WERI-Rb-1 (cell line): ENCODE data around the gene MILR1.
"Not testable (repeated sequence)": the region's sequence is repeated elsewhere in the genome, so short reads cannot be mapped to it uniquely, and the experiment has no call there.

Source experiments
- DNase-seq: peaks from one replicate; pipeline ENCODE4 v3.0.0-alpha.2; 2020
- H3K27ac ChIP-seq: fragments of 250-450 bp; sonication (Bioruptor Pico); 2 replicates; pipeline ENCODE4 v1.5.1; 2020; ENCODE audit warnings: mild to moderate bottlenecking, moderate library complexity
- H3K27me3 ChIP-seq: fragments of 250-450 bp; sonication (Bioruptor Pico); 2 replicates; pipeline ENCODE4 v1.5.1; 2021; ENCODE audit warnings: mild to moderate bottlenecking, low read depth, moderate library complexity; ENCODE audit not compliant: insufficient read depth, severe bottlenecking
- H3K36me3 ChIP-seq: fragments of 250-450 bp; sonication (Bioruptor Pico); 2 replicates; pipeline ENCODE4 v1.5.1; 2020; ENCODE audit warnings: mild to moderate bottlenecking, moderate library complexity
- H3K4me3 ChIP-seq: 2 replicates; pipeline ENCODE4 v1.5.1; 2011; ENCODE audit warnings: low read depth, mild to moderate bottlenecking, control low read depth, low read length
- H3K9me3 ChIP-seq: fragments of 250-450 bp; sonication (Bioruptor Pico); 2 replicates; pipeline ENCODE4 v1.5.1; 2021; ENCODE audit warnings: mild to moderate bottlenecking, moderate library complexity; ENCODE audit not compliant: severe bottlenecking
- TF ChIP-seq, protein P1 (sequence below): IDR thresholded peaks from 2 replicates; pipeline ENCODE4 v1.5.1; 2011; ENCODE audit warnings: low read depth, mild to moderate bottlenecking, control low read depth, inconsistent platforms, low read length

Gene MILR1

DNA sequence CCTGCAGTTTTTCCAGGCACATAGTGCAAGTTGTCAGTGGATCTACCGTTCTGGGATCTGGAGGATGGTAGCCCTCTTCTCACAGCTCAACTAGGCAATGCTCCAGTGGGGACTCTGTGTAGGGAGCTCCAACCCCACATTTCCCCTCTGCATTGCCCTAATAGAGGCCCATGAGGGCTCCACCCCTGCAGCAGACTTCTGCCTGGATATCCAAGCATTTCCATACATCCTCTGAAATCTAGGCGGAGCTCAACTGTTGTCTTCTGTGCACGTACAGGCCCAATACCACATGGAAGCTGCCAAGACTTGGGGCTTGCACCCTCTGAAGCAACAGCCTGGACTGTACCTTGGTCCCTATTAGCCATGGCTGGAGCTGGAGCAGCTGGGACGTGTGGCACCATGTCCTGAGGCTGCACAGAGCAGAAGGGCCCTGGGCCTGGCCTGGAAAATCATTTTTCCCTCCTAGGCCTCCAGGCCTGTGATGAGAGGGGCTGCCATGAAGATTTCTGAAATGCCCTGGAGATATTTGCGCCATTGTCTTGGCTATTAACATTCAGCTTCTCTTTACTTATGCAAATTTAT lies 10.9 kb upstream of the MILR1 start:
- no peaks in the 10 kb centered on the region for H3K27me3 ChIP-seq
- H3K36me3 ChIP-seq, result no peaks in the 10 kb centered on the region
- no peak overlapping the region for H3K27ac ChIP-seq
- TF ChIP-seq, protein P1, sequence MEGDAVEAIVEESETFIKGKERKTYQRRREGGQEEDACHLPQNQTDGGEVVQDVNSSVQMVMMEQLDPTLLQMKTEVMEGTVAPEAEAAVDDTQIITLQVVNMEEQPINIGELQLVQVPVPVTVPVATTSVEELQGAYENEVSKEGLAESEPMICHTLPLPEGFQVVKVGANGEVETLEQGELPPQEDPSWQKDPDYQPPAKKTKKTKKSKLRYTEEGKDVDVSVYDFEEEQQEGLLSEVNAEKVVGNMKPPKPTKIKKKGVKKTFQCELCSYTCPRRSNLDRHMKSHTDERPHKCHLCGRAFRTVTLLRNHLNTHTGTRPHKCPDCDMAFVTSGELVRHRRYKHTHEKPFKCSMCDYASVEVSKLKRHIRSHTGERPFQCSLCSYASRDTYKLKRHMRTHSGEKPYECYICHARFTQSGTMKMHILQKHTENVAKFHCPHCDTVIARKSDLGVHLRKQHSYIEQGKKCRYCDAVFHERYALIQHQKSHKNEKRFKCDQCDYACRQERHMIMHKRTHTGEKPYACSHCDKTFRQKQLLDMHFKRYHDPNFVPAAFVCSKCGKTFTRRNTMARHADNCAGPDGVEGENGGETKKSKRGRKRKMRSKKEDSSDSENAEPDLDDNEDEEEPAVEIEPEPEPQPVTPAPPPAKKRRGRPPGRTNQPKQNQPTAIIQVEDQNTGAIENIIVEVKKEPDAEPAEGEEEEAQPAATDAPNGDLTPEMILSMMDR, result no peak
- peaks cover 33% of the 10 kb centered on the region for H3K9me3 ChIP-seq
- no peak overlapping the region for H3K4me3 ChIP-seq
- no peak for DNase-seq

DNA sequence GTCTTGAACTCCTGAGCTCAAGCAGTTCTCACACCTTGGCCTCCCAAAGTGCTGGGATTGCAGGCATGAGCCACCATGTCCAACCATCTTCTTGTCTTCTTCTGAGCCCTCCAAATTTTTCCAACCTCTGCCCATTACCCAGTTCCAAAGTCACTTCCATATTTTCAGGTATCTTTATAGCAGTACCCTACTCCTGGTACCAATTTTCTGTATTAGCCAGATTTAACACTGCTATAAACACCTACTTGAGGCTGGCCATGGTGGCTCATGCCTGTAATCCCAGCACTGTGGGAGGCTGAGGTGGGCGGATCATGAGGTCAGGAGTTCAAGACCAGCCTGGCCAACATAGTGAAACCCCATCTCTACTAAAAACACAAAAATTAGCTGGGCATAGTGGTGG lies 9.4 kb upstream of the MILR1 start:
- not testable (repeated sequence) for DNase-seq, H3K27ac ChIP-seq, H3K4me3 ChIP-seq, H3K36me3 ChIP-seq, H3K27me3 ChIP-seq
- peaks cover 33% of the 10 kb centered on the region for H3K9me3 ChIP-seq

DNA sequence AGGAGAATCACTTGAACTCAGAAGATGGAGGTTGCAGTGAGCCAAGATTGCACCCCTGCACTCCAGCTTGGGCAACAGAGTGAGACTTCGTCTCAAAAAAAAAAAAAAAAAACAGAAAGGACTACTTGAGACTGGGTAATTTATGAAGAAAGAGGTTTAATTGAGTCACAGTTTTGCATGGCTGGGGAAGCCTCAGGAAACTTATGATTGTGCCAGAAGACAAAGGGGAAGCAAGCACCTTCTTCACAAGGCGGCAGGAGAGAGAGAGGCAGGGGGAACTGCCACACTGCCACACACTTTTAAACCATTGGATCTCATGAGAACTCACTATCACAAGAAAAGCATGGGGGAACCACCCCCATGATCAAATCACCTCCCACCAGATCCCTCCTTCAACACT lies 9.0 kb upstream of the MILR1 start:
- H3K27me3 ChIP-seq, result no peaks in the 10 kb centered on the region
- H3K36me3 ChIP-seq, result no peaks in the 10 kb centered on the region
- H3K9me3 ChIP-seq, result peaks cover 33% of the 10 kb centered on the region
- H3K4me3 ChIP-seq, result no peak overlapping the region
- TF ChIP-seq, protein P1, result no peak
- DNase-seq, result no peak
- H3K27ac ChIP-seq, result no peak overlapping the region

DNA sequence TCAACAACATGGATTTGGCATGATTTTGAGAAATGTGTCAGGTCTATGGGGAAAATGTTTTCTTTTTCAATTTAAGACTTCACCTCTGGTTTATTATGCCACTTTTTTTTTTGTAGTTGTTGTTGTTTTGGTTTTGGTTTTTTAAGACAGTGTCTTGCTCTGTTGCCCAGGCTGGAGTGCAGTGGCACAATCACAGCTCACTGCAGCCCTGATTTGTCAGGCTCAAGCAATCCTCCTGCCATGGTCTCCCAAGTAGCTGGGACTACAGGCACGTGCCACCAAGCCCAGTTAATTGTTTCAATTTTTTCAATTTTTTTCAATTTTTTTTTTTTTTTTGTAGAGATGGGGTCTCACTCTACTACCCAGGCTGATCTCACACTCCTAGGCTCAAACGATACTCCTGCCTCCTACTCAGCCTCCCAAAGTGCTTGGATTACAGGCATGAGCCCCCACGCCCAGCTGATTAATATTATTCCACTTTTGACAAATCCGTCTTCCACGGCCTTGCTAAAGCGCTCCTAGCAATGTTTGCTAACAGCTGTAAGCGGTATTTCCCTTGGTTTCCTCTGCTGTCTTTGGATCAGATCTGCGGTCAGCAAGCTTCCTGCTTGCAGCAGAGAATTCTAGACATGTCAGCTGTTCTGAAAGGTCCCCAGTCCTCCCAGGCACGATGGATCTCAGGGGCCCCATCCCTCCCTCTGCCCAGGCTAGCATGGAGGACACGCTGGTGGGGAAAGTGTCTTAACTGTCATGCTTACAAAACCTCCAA lies 7.0 kb upstream of the MILR1 start:
- H3K9me3 ChIP-seq, result peaks cover 27% of the 10 kb centered on the region
- TF ChIP-seq, protein P1, result no peak
- H3K4me3 ChIP-seq, result no peak overlapping the region
- no peak overlapping the region for H3K27ac ChIP-seq
- H3K27me3 ChIP-seq, result no peaks in the 10 kb centered on the region
- H3K36me3 ChIP-seq, result no peaks in the 10 kb centered on the region
- no peak for DNase-seq

DNA sequence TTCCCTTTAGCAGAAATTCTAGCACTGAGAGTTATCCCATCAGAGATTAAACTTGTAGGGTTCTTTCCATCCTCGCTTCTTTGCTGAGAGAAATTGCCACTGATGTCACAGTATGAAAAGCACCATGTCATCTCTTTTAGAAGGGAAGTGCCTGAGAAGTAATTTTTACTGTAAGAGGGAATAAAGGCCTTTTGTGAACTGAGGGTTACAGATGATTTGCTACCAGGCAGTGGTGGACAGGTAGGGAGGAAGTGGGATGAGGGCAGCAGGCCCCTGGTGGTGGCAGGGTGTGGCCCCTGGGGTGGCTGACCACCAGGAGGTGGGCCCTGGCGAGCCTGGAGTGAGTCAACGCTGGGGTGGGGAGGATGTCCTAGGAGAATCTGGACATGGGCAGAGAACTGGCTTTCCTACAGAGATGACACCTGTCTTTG lies 6.4 kb upstream of the MILR1 start:
- Histone ChIP-seq H3K36me3 (no peaks in the 10 kb centered on the region), H3K27ac (no peak overlapping the region), H3K27me3 (no peaks in the 10 kb centered on the region), H3K4me3 (no peak overlapping the region), H3K9me3 (peaks cover 21% of the 10 kb centered on the region)
- TF ChIP-seq, protein P1, result no peak
- DNase-seq, result no peak

DNA sequence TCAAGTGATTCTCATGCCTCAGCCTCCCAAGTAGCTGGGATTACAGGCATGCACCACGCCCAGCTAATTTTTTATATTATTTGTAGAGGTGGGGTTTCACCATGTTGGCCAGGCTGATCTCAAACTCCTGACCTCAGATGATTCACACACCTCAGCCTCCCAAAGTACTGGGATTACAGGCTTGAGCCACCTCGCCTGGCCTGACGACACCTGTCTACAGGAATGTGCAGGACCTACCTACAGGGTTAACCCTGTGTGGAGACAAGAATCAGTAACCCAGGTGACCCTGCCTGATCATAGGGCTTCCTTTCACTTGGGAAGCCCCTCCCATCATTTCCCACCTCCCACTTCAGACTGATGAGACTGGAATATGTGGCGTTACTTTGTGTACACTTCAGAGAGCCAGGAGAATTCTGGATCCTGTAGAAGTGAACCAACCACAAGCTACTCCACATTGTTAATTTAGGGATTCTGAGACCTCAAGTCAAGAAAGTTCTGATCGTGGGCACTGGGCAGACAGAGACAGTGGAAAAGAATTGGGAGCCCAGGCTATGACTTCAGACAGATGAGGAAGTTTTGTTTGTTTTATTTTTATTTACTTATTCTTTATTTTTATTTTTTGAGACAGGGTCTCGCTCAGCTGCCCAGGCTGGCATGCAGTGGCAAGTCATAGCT lies 5.7 kb upstream of the MILR1 start:
- Histone ChIP-seq H3K36me3 (no peaks in the 10 kb centered on the region), H3K9me3 (peaks cover 14% of the 10 kb centered on the region), H3K4me3 (no peak overlapping the region), H3K27ac (no peak overlapping the region), H3K27me3 (no peaks in the 10 kb centered on the region)
- DNase-seq, result no peak
- TF ChIP-seq, protein P1, result no peak
